HepG2 (cell line): ENCODE data around the gene SPRED3. TPM values are rescaled to one million over a fixed set of nuclear protein-coding genes. Genes with fewer than 3 reads are reported as not detected.

Source experiments
- CAMTA2 ChIP-seq: sonication (generic); formaldehyde crosslinking; IDR thresholded peaks from 2 replicates; pipeline ENCODE4 v1.4.0; 2020; ENCODE audit warnings: mild to moderate bottlenecking, missing genetic modification reagents, borderline replicate concordance
- FIP1L1 ChIP-seq: fragments of 200-400 bp; formaldehyde crosslinking; IDR thresholded peaks from 2 replicates; pipeline ENCODE4 v1.6.1; 2018; ENCODE audit warnings: low read depth, mild to moderate bottlenecking, low read length, moderate library complexity, borderline replicate concordance; ENCODE audit not compliant: insufficient read depth
- GTF2F1 ChIP-seq: fragments of 150-350 bp; IDR thresholded peaks from 2 replicates; pipeline ENCODE4 v1.6.1; 2014; ENCODE audit warnings: low read length
- IKZF1 ChIP-seq: fragments of 450-650 bp; IDR thresholded peaks from 2 replicates; pipeline ENCODE4 v1.7.1; 2016
- MATR3 ChIP-seq: sonication (generic); formaldehyde crosslinking; IDR thresholded peaks from 2 replicates; pipeline ENCODE4 v1.4.0; 2020; ENCODE audit warnings: missing genetic modification reagents
- MEF2D ChIP-seq: sonication (generic); formaldehyde crosslinking; IDR thresholded peaks from 2 replicates; pipeline ENCODE4 v1.5.1; 2020; ENCODE audit warnings: mild to moderate bottlenecking, missing genetic modification reagents
- NR3C1 ChIP-seq: sonication (generic); formaldehyde crosslinking; IDR thresholded peaks from 2 replicates; pipeline ENCODE4 v1.4.0; 2020; ENCODE audit warnings: missing genetic modification reagents
- POLR2G ChIP-seq: fragments of 200-400 bp; formaldehyde crosslinking; IDR thresholded peaks from 2 replicates; pipeline ENCODE4 v1.6.1; 2018; ENCODE audit warnings: mild to moderate bottlenecking, low read depth, low read length, moderate library complexity
- RELA ChIP-seq: sonication (generic); formaldehyde crosslinking; IDR thresholded peaks from 2 replicates; pipeline ENCODE4 v1.4.0; 2020; ENCODE audit warnings: missing genetic modification reagents
- SP1 ChIP-seq, 2 experiments: fragments of 450-650 bp in 1 of 2; sonication (generic) in 1 of 2; formaldehyde crosslinking in 1 of 2; IDR thresholded peaks; 2 replicates each; pipeline versions ENCODE4 v1.4.0 to v1.6.1; 2016 to 2020; ENCODE audit warnings: missing genetic modification reagents in 1 of 2
- TARDBP ChIP-seq: sonication (generic); formaldehyde crosslinking; IDR thresholded peaks from 2 replicates; pipeline ENCODE4 v1.8.0; 2022; ENCODE audit warnings: mild to moderate bottlenecking, missing genetic modification reagents
- TBX2 ChIP-seq: sonication (generic); formaldehyde crosslinking; IDR thresholded peaks from 2 replicates; pipeline ENCODE4 v1.5.0; 2020; ENCODE audit warnings: missing genetic modification reagents, mild to moderate bottlenecking, borderline replicate concordance
- TOE1 ChIP-seq: sonication (generic); formaldehyde crosslinking; IDR thresholded peaks from 2 replicates; pipeline ENCODE4 v1.4.0; 2020; ENCODE audit warnings: mild to moderate bottlenecking, missing genetic modification reagents
- TOPORS ChIP-seq: sonication (generic); formaldehyde crosslinking; IDR thresholded peaks from 2 replicates; pipeline ENCODE4 v1.8.0; 2023; ENCODE audit warnings: mild to moderate bottlenecking, missing genetic modification reagents
- ZEB1 ChIP-seq: IDR thresholded peaks from 2 replicates; pipeline ENCODE4 v1.6.1; 2012; ENCODE audit warnings: mild to moderate bottlenecking, low read depth, inconsistent platforms; ENCODE audit not compliant: insufficient replicate concordance
- ZMYM3 ChIP-seq: sonication (generic); formaldehyde crosslinking; IDR thresholded peaks from 2 replicates; pipeline ENCODE4 v1.5.1; 2020; ENCODE audit warnings: mild to moderate bottlenecking, missing genetic modification reagents
- ZNF235 ChIP-seq: sonication (generic); formaldehyde crosslinking; IDR thresholded peaks from 2 replicates; pipeline ENCODE4 v1.8.1; 2023; ENCODE audit warnings: mild to moderate bottlenecking, missing genetic modification reagents, borderline replicate concordance
- ZNF274 ChIP-seq: sonication (generic); formaldehyde crosslinking; IDR thresholded peaks from 2 replicates; pipeline ENCODE4 v1.5.1; 2020; ENCODE audit warnings: mild to moderate bottlenecking, missing genetic modification reagents
- ZNF335 ChIP-seq: sonication (generic); formaldehyde crosslinking; IDR thresholded peaks from 2 replicates; pipeline ENCODE4 v1.4.0; 2020; ENCODE audit warnings: missing genetic modification reagents
- ZNF446 ChIP-seq: sonication (generic); formaldehyde crosslinking; IDR thresholded peaks from 2 replicates; pipeline ENCODE4 v1.5.0; 2020; ENCODE audit warnings: mild to moderate bottlenecking, missing genetic modification reagents
- ZNF547 ChIP-seq: sonication (generic); formaldehyde crosslinking; IDR thresholded peaks from 2 replicates; pipeline ENCODE4 v1.5.1; 2020; ENCODE audit warnings: mild to moderate bottlenecking, missing genetic modification reagents
- ZNF570 ChIP-seq: sonication (generic); formaldehyde crosslinking; IDR thresholded peaks from 2 replicates; pipeline ENCODE4 v1.4.0; 2020; ENCODE audit warnings: mild to moderate bottlenecking, missing genetic modification reagents, borderline replicate concordance
- ZNF577 ChIP-seq: sonication (generic); formaldehyde crosslinking; IDR thresholded peaks from 2 replicates; pipeline ENCODE4 v1.4.0; 2020; ENCODE audit warnings: mild to moderate bottlenecking, low read depth, missing genetic modification reagents, borderline replicate concordance
- ZNF607 ChIP-seq: sonication (generic); formaldehyde crosslinking; IDR thresholded peaks from 2 replicates; pipeline ENCODE4 v1.5.1; 2020; ENCODE audit warnings: missing genetic modification reagents, mild to moderate bottlenecking, borderline replicate concordance
- ZNF879 ChIP-seq: sonication (generic); formaldehyde crosslinking; IDR thresholded peaks from 2 replicates; pipeline ENCODE4 v1.8.1; 2023; ENCODE audit warnings: missing genetic modification reagents
- polyA plus RNA-seq, 8 experiments: library from polyadenylated mRNA; depleted of rRNA in 3 of 8; stranded (reverse) in 7 of 8; unstranded in 1 of 8; fragments of >200 nt; fragmentation: Illumina TruSeq in 4 of 8; extraction: Trizol in 4 of 8; gene quantifications; 2 replicates each; pipeline versions ENCODE4 v1.2.1 to v1.2.3, GENCODE V29; 2011 to 2016; ENCODE audit warnings: low read depth in 4 of 8, missing spikeins in 1 of 8, mixed read lengths in 1 of 8; ENCODE audit not compliant: insufficient read depth in 1 of 8
- total RNA-seq, 5 experiments: library from RNA; depleted of rRNA; stranded (reverse); fragments of >200 nt; fragmentation: Illumina TruSeq; extraction: Trizol; gene quantifications; 2 replicates each; pipeline ENCODE4 v1.2.3, GENCODE V29; 2016; ENCODE audit warnings: low read depth in 1 of 5
- TF ChIP-seq, protein P1 (sequence below): sonication (generic); formaldehyde crosslinking; IDR thresholded peaks from 2 replicates; pipeline ENCODE4 v1.5.1; 2020; ENCODE audit warnings: mild to moderate bottlenecking, moderate library complexity, missing genetic modification reagents
- TF ChIP-seq, protein P2 (sequence below): sonication (generic); formaldehyde crosslinking; IDR thresholded peaks from 2 replicates; pipeline ENCODE4 v1.5.1; 2020; ENCODE audit warnings: mild to moderate bottlenecking, missing genetic modification reagents, borderline replicate concordance
- TF ChIP-seq, protein P3 (sequence below): fragments of 450-650 bp; IDR thresholded peaks from 2 replicates; pipeline ENCODE4 v1.6.1; 2017

Gene SPRED3
- total and polyA plus RNA-seq, 2 of the 13 experiments (the other 11 are each of a cell fraction or from before 2014, with no cell fraction given) = 0.15 to 0.17 TPM

DNA sequence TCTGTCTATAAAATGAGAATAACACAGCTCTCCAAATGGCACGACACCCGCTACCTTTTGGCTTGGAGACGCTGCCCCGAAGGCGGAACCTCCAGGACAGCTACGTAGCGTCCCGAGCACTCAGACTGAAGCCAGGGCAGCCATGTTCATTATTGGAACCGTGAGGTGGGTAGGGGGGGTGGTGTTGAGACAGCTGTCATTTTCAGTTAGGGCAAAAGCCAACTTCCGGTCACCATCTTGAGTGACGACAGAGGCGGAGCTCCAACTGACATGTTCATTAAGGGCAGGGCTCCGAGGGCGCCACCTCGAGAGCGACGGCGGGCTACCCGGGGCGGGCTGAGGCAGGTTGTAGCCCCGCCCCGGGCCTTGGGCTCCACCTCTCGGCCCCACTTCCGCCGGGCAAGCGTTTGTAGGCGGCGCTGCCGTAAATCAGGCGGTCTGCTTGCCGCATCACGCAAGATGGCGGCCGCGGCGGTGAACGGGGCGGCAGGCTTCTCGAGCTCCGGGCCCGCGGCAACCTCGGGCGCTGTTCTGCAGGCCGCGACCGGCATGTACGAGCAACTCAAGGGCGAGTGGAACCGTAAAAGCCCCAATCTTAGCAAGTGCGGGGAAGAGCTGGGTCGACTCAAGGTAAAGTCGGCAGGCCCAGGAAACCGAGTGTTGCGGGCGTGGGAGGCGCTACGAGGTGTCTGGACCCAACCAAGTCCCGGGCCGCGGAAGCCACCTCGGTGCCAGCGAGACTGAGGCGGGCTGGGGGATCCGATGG, 14.0 kb upstream of the SPRED3 start, which contains the start of gene PSMD8 (continued):
- TF ChIP-seq POLR2G (peak; percentile 99), FIP1L1 (no peak), ZNF577 (CRISPR knock-in tag) (no peak), ZNF335 (CRISPR knock-in tag) (peak; percentile 64; the same call in 1 of the 2 replicates), CAMTA2 (peak; percentile 37; the same call in 1 of the 2 replicates), ZNF547 (CRISPR knock-in tag) (peak; percentile 74), IKZF1 (no peak), ZEB1 (peak; percentile 23), ZNF570 (CRISPR knock-in tag) (0 out of 2 replicates have a peak, but pooled peaks have one; percentile 57), TOPORS (CRISPR knock-in tag) (no peak; the same call in 1 of the 2 replicates), ZNF607 (CRISPR knock-in tag) (peak; percentile 38; the same call in 1 of the 2 replicates), RELA (CRISPR knock-in tag) (peak; percentile 33; the same call in 1 of the 2 replicates), GTF2F1 (no peak), ZMYM3 (CRISPR knock-in tag) (no peak), MATR3 (no peak), NR3C1 (CRISPR knock-in tag) (0 out of 2 replicates have a peak, but pooled peaks have one; percentile 72), MEF2D (peak; percentile 95; the same call in 1 of the 2 replicates), TOE1 (CRISPR knock-in tag) (peak; percentile 33; the same call in 1 of the 2 replicates), ZNF235 (CRISPR knock-in tag) (peak; percentile 75; the same call in 1 of the 2 replicates), ZNF274 (no peak; the same call in 1 of the 2 replicates), TARDBP (CRISPR knock-in tag) (peak; percentile 89), ZNF446 (no peak), TBX2 (CRISPR knock-in tag) (peak; percentile 92), ZNF879 (CRISPR knock-in tag) (no peak), SP1 (IDR thresholded peaks at IDR 0.05) (no peak), SP1 (CRISPR knock-in tag; IDR thresholded peaks at IDR 0.05) (peak; percentile 63)
- TF ChIP-seq, protein P1, sequence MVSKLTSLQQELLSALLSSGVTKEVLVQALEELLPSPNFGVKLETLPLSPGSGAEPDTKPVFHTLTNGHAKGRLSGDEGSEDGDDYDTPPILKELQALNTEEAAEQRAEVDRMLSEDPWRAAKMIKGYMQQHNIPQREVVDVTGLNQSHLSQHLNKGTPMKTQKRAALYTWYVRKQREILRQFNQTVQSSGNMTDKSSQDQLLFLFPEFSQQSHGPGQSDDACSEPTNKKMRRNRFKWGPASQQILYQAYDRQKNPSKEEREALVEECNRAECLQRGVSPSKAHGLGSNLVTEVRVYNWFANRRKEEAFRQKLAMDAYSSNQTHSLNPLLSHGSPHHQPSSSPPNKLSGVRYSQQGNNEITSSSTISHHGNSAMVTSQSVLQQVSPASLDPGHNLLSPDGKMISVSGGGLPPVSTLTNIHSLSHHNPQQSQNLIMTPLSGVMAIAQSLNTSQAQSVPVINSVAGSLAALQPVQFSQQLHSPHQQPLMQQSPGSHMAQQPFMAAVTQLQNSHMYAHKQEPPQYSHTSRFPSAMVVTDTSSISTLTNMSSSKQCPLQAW (CRISPR knock-in tag) = peak; percentile 75
- TF ChIP-seq, protein P2, sequence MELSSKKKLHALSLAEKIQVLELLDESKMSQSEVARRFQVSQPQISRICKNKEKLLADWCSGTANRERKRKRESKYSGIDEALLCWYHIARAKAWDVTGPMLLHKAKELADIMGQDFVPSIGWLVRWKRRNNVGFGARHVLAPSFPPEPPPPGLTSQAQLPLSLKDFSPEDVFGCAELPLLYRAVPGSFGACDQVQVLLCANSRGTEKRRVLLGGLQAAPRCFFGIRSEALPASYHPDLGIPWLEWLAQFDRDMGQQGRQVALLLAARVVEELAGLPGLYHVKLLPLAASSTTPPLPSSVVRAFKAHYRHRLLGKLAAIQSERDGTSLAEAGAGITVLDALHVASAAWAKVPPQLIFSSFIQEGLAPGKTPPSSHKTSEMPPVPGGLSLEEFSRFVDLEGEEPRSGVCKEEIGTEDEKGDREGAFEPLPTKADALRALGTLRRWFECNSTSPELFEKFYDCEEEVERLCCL (CRISPR knock-in tag) = no peak
- TF ChIP-seq, protein P3, sequence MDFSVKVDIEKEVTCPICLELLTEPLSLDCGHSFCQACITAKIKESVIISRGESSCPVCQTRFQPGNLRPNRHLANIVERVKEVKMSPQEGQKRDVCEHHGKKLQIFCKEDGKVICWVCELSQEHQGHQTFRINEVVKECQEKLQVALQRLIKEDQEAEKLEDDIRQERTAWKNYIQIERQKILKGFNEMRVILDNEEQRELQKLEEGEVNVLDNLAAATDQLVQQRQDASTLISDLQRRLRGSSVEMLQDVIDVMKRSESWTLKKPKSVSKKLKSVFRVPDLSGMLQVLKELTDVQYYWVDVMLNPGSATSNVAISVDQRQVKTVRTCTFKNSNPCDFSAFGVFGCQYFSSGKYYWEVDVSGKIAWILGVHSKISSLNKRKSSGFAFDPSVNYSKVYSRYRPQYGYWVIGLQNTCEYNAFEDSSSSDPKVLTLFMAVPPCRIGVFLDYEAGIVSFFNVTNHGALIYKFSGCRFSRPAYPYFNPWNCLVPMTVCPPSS = no peak
